Panc1 (cell line): ENCODE results near the gene IRGC.

Source experiments
- CTCF ChIP-seq: fragments of 450-650 bp; IDR thresholded peaks from 2 replicates; pipeline ENCODE4 v1.5.1; 2017; ENCODE audit warnings: mild to moderate bottlenecking
- POLR2AphosphoS5 ChIP-seq: IDR thresholded peaks from 2 replicates; pipeline ENCODE4 v1.6.1; 2012; ENCODE audit warnings: mild to moderate bottlenecking, low read depth, low read length, moderate library complexity

GRCh38 chr19:43718627-43719377 is 2.9 kb downstream of the IRGC start:
- TF ChIP-seq POLR2AphosphoS5 = no peak
- TF ChIP-seq CTCF = no peak
